Renal cortex interstitium (tissue), 11 donors: ENCODE data around the gene COL27A1. TPM values are rescaled to one million over a fixed set of nuclear protein-coding genes. Genes with fewer than 3 reads are reported as not detected.
"Not testable (repeated sequence)": the region's sequence is repeated elsewhere in the genome, so short reads cannot be mapped to it uniquely, and the experiment has no call there.

Experiments
- DNase-seq, 11 donors: peaks; one replicate each; pipeline ENCODE4 v3.0.0-alpha.2; 2013; ENCODE audit warnings: low read depth in 9 of 11, low spot score in 4 of 11; ENCODE audit errors: extremely low read depth in 1 of 11
- polyA plus RNA-seq, 3 donors: library from polyadenylated mRNA; unstranded; fragments of 120-200 nt; gene quantifications; one replicate each; pipeline ENCODE4 v1.2.1, GENCODE V29; 2013; ENCODE audit not compliant: insufficient read length in 3 of 3

The COL27A1 gene
- polyA plus RNA-seq, 3 donors: 28.8 to 61.9 (median 35.1) TPM

GRCh38 chr9:114191402-114191801, 36.1 kb downstream of the COL27A1 start:
- DNase-seq: not testable (repeated sequence)

- no peak for DNase-seq
Observed at GRCh38 chr9:114192539-114192938, 37.2 kb downstream of the COL27A1 start.

- no peak for DNase-seq
Observed at GRCh38 chr9:114193090-114193489, 37.8 kb downstream of the COL27A1 start.

- no peak for DNase-seq
Observed at GRCh38 chr9:114196117-114196516, 40.8 kb downstream of the COL27A1 start.

- no peak for DNase-seq
Observed at GRCh38 chr9:114196979-114197622, 41.8 kb downstream of the COL27A1 start.

- DNase-seq: no peak
Observed at GRCh38 chr9:114198249-114199040, 43.1 kb downstream of the COL27A1 start.

GRCh38 chr9:114200721-114201300, 45.5 kb downstream of the COL27A1 start:
- no peak for DNase-seq

GRCh38 chr9:114202396-114202795, 47.1 kb downstream of the COL27A1 start:
- no peak for DNase-seq

- no peak for DNase-seq
Observed at GRCh38 chr9:114202849-114203248, 47.5 kb downstream of the COL27A1 start.

- DNase-seq: no peak
Observed at GRCh38 chr9:114203410-114204140, 48.2 kb downstream of the COL27A1 start.

GRCh38 chr9:114204265-114204664, 48.9 kb downstream of the COL27A1 start:
- no peak for DNase-seq

- DNase-seq: no peak
Observed at GRCh38 chr9:114205171-114206015, 50.1 kb downstream of the COL27A1 start.

GRCh38 chr9:114206221-114206789, 51.0 kb downstream of the COL27A1 start:
- no peak for DNase-seq

GRCh38 chr9:114207034-114207810, 51.9 kb downstream of the COL27A1 start:
- DNase-seq: no peak

GRCh38 chr9:114207845-114208244, 52.5 kb downstream of the COL27A1 start:
- DNase-seq: no peak

- DNase-seq: no peak
Observed at GRCh38 chr9:114209151-114209550, 53.8 kb downstream of the COL27A1 start.

GRCh38 chr9:114210136-114210535, 54.8 kb downstream of the COL27A1 start:
- no peak for DNase-seq
